ENCODE measurements around the gene RNU1-4.
"Not testable (repeated sequence)": the region's sequence is repeated elsewhere in the genome, so short reads cannot be mapped to it uniquely, and the experiment has no call there.

- TF ChIP-seq CTCF (IDR thresholded peaks at IDR 0.05; ENCODE audit: extremely low read depth in 1 of 2, insufficient read depth in 1 of 2, low read depth in 1 of 2, low read length in 2 of 2); POLR2A (IDR thresholded peaks at IDR 0.05; ENCODE audit: low read depth, low read length); POLR2AphosphoS5 (IDR thresholded peaks at IDR 0.05; ENCODE audit: insufficient read depth, low read depth, low read length); MYC (IDR thresholded peaks at IDR 0.05; ENCODE audit: low read depth, low read length); MAX (IDR thresholded peaks at IDR 0.05; ENCODE audit: insufficient read depth, insufficient read length); EZH2 (IDR thresholded peaks at IDR 0.05; ENCODE audit: borderline replicate concordance, low read depth, low read length, severe bottlenecking); JUN (IDR thresholded peaks at IDR 0.05; ENCODE audit: borderline replicate concordance, insufficient read depth, insufficient read length, low read depth); FOS (IDR thresholded peaks at IDR 0.05; ENCODE audit: borderline replicate concordance, insufficient read depth, low read length): not testable (repeated sequence)
These were observed 914 bp downstream of the RNU1-4 start for GRCh38 chr1:16741230-16741629.
